NT2/D1 (cell line): Measurements from ENCODE around the gene RAPGEF4.
A peak's percentile ranks its signal among the peaks of the same experiment; 100 is the strongest.

Experiments
- DNase-seq: peaks from one replicate; pipeline ENCODE4 v3.0.0-alpha.2; 2011; ENCODE audit warnings: low read depth, low spot score
- H3K27me3 ChIP-seq: 2 replicates; pipeline ENCODE4 v1.6.0; 2011; ENCODE audit warnings: mild to moderate bottlenecking; ENCODE audit not compliant: insufficient read length, insufficient read depth
- H3K36me3 ChIP-seq: 2 replicates; pipeline ENCODE4 v1.6.1; 2011; ENCODE audit warnings: mild to moderate bottlenecking, low read length, mixed read lengths; ENCODE audit not compliant: insufficient read depth, insufficient read length
- H3K4me1 ChIP-seq: 2 replicates; pipeline ENCODE4 v1.5.1; 2011; ENCODE audit not compliant: insufficient read depth, insufficient read length
- H3K4me3 ChIP-seq: 2 replicates; pipeline ENCODE4 v1.5.1; 2011; ENCODE audit warnings: low read depth; ENCODE audit not compliant: insufficient read length
- H3K9ac ChIP-seq: 2 replicates; pipeline ENCODE4 v1.6.0; 2011; ENCODE audit warnings: low read depth; ENCODE audit not compliant: insufficient read length
- H3K9me3 ChIP-seq: 2 replicates; pipeline ENCODE4 v1.5.1; 2011; ENCODE audit warnings: mild to moderate bottlenecking, low read length; ENCODE audit not compliant: insufficient read depth
- SUZ12 ChIP-seq: IDR thresholded peaks from 2 replicates; pipeline ENCODE4 v1.6.1; 2011; ENCODE audit not compliant: insufficient read length, insufficient read depth; ENCODE audit errors: extremely low read depth
- YY1 ChIP-seq: IDR thresholded peaks from 2 replicates; pipeline ENCODE4 v1.6.1; 2011; ENCODE audit not compliant: insufficient read length, insufficient read depth
- ZNF274 ChIP-seq: IDR thresholded peaks from 2 replicates; pipeline ENCODE4 v1.6.1; 2011; ENCODE audit warnings: mild to moderate bottlenecking, low read depth, low read length

RAPGEF4 gene

GRCh38 chr2:172730411-172730810 lies 5.2 kb upstream of the RAPGEF4 start:
- no peak for DNase-seq
- Histone ChIP-seq H3K4me1 (no peaks in the 10 kb centered on the region), H3K9me3 (no peaks in the 10 kb centered on the region), H3K27me3 (peaks cover 24% of the 10 kb centered on the region), H3K36me3 (no peaks in the 10 kb centered on the region), H3K9ac (no peak overlapping the region), H3K4me3 (no peak overlapping the region)
- no peak for TF ChIP-seq YY1
- TF ChIP-seq ZNF274, result no peak
- TF ChIP-seq SUZ12, result no peak

GRCh38 chr2:172734711-172735581 lies 699 bp upstream of the RAPGEF4 start:
- Histone ChIP-seq H3K27me3 (peaks cover 55% of the 10 kb centered on the region), H3K9ac (no peak overlapping the region), H3K4me3 (peak overlapping the region; percentile 24), H3K4me1 (no peaks in the 10 kb centered on the region), H3K9me3 (no peaks in the 10 kb centered on the region), H3K36me3 (no peaks in the 10 kb centered on the region)
- no peak for DNase-seq
- TF ChIP-seq ZNF274 (no peak), YY1 (no peak), SUZ12 (no peak)

- Histone ChIP-seq H3K36me3 (no peaks in the 10 kb centered on the region), H3K27me3 (peaks cover 55% of the 10 kb centered on the region), H3K9me3 (no peaks in the 10 kb centered on the region), H3K4me1 (no peaks in the 10 kb centered on the region), H3K9ac (peak overlapping the region; percentile 69), H3K4me3 (peak overlapping the region; percentile 58)
- no peak for DNase-seq
- TF ChIP-seq ZNF274 (no peak), SUZ12 (peak; percentile 56), YY1 (no peak)
Observed at GRCh38 chr2:172736424-172737174, 954 bp downstream of the RAPGEF4 start.

- TF ChIP-seq ZNF274 (no peak), YY1 (no peak), SUZ12 (no peak)
- Histone ChIP-seq H3K36me3 (no peaks in the 10 kb centered on the region), H3K27me3 (peaks cover 37% of the 10 kb centered on the region), H3K9ac (no peak overlapping the region), H3K4me1 (no peaks in the 10 kb centered on the region), H3K9me3 (peaks cover 6% of the 10 kb centered on the region), H3K4me3 (no peak overlapping the region)
- no peak for DNase-seq
Observed at GRCh38 chr2:172739661-172740266, 4.1 kb downstream of the RAPGEF4 start.

GRCh38 chr2:172740856-172741255 lies 5.2 kb downstream of the RAPGEF4 start:
- DNase-seq, result no peak
- no peaks in the 10 kb centered on the region for H3K36me3 ChIP-seq

GRCh38 chr2:172742931-172743540 lies 7.4 kb downstream of the RAPGEF4 start:
- DNase-seq, result no peak
- Histone ChIP-seq H3K4me1 (no peaks in the 10 kb centered on the region), H3K27me3 (peaks cover 6% of the 10 kb centered on the region), H3K36me3 (no peaks in the 10 kb centered on the region), H3K4me3 (no peak overlapping the region), H3K9me3 (peaks cover 16% of the 10 kb centered on the region), H3K9ac (no peak overlapping the region)
- TF ChIP-seq SUZ12 (no peak), YY1 (no peak), ZNF274 (no peak)

More at GRCh38 chr2:172740856-172741255, 5.2 kb downstream of the RAPGEF4 start:
- Histone ChIP-seq H3K4me1 (no peaks in the 10 kb centered on the region), H3K9me3 (peaks cover 9% of the 10 kb centered on the region), H3K27me3 (peaks cover 28% of the 10 kb centered on the region), H3K4me3 (no peak overlapping the region), H3K9ac (no peak overlapping the region)
- TF ChIP-seq YY1 (no peak), SUZ12 (no peak), ZNF274 (no peak)
